NCI-H2107 (cell line): ENCODE results near the gene KIRREL3.

Experiments used
- DNase-seq: peaks from one replicate; lab custom pipeline; 2025; lab: John Stamatoyannopoulos, UW

Gene KIRREL3

DNA sequence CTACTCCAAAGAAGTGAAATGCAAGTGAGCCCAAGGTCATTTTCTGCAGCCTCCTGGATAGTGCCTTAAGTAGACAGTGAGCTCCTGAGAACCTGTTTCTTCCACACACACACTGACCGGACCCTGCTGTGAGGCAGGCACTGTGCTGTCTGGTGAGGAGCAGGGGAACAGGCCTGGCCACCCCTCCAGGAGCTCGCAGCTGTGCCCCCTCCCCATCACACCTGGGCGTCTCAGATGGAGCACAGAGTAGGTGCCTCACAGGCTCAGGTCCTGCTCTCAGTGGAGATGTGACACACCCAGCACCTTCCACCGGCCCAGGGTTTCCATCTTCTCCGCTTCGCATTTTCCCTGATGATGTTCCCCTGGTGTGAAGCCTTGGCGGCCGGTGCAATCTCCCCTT is 470.2 kb downstream of the KIRREL3 start:
- no peak for DNase-seq

DNA sequence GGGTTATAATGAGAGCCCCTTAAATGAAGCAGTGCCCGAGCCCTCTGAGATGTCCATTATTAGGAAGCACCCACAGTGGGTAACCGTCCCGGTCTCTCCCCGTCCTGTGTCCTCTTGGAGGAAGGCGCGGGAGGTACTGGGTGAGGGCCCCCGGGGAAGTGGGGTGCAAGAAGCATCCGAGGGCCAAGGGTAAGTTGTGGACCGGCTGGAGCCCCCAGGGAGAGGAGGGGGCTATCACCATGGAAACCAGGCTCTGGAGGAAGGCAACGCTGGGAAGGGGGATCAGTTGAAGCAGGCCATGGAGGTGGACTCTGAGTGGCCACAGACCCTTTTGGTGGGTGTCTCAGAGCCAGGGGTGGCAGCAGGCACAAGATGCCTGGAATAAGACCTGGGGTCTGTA is 471.5 kb downstream of the KIRREL3 start:
- no peak for DNase-seq

DNA sequence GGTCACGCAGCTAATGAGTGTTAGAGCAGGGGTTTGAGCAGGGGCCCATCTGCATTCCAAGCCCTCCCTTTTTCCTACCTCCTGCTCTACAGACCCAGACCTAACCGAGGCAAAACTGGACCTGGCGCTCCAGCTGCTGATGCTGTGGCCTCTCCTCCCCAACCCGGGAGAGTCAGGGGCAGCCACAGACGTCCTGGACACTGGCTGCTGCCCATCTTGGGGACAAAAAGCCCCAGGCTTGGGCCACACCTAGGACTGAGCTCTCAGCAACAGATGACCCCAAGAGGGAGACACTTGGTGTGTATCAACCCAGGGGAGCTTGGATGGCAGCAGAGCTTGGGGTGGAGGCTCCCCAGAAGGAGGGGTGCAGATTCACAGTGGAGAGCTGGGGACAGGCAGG is 472.5 kb downstream of the KIRREL3 start:
- no peak for DNase-seq

DNA sequence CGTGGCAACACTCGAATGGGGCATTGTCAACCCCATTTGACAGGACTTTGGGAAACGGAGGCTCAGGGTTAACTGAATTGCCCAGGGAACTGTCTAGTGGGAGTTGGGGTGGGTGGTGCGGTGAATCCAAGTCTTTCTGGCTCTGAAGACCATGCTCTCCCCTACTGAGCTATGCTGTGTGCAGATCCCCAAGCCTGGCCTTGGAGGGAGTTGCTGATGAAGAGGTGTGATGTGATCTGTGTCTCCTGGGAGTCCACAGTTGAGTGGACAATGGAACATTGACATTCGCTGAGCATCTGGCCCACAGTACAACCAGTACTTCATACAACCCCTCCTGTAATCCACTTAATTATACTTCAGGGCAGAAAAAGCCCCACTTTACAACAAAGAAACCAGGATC is 472.9 kb downstream of the KIRREL3 start:
- DNase-seq, result no peak

DNA sequence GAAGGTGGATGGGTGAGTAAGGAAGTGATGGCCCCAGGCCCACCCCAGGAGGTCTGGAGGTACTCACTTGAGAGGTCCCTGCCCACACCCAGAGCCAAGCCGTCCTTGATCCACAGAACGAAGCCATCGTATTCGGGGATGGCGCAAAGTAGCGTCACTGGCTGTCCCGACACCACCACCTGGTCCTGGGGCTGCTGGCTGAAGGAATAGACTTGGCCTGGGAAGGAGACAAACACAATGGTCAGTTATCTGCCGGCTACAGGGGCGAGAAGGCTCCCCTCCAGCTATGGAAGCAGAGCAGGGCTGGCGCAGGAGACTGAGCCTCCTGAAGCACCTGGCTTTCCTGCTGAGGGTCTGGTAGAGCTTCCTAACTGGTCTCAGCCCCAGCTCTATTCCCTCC is 474.1 kb downstream of the KIRREL3 start:
- no peak for DNase-seq

DNA sequence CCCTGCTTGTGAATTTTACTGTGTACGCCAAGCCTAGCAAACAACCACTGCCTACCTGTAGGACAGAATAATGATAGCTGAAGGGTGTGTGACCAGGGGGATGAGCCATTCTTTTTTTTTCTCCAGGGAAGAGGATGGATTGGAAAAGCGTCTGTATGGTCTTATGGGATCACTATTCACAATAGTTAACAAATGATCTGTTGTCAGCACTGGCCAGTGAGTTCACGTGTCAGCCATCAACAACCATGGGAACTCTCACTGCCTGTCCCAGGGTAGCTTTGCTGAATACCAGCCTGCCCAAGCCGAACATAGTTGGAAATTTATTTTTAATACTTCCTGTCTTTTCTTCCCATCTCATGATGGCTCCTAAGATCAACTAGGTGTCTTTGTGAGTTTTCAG is 474.9 kb downstream of the KIRREL3 start:
- DNase-seq, result no peak

DNA sequence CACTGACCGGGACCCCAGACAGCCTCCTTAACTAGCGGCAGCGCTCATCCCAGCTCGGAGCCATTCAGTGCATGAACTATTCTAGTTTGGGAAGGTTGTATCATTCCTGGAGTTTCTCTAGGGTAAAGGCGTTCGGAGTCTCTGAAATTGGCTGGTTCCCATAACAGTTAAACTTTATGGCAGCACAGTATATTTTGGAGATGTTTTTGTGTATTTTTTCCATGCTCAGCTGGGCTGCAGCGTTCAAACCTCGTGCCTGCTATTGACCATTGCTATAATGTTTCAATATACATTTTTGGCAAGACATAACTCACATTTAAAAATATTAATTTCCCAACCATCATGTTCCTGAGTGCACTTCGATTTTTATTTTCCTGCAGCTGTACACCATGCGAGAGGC is 475.4 kb downstream of the KIRREL3 start:
- no peak for DNase-seq

DNA sequence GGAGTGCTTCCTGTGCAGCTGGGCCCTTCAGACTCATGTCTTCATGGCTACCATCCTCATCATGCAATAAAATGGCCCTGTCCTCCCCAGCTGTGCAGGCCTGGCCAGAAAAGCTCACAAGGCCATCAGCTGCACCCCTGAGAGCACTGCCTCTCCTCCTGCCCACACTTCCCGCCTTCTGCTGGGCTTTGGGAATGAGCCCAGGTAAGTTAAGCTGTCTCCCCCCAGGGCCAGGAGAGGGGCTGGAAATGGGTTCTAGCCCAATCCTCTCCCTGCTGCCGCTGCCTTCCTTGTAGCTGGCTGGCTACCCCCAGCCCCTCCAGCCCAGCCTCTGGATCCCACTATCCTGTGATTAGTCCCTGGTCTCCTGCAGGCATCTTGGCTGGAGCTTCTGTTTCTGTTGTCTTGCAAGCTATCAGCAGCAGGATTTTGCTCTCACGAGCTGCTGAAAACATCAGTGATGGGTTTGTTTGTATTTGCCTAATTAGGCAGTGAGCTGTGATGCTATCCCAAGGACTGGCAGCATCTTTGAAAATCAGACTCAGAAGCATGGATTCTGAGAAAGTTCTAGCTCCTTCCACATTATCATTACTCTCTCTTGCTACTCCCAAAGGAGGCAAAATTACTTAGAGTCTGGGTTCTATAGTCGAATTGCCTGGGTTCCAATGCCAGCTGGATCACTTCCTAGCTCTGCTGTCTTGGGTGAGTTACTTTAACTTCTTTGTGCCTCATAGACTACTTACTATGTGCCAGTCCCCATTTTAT is 476.9 kb downstream of the KIRREL3 start:
- DNase-seq, result no peak

DNA sequence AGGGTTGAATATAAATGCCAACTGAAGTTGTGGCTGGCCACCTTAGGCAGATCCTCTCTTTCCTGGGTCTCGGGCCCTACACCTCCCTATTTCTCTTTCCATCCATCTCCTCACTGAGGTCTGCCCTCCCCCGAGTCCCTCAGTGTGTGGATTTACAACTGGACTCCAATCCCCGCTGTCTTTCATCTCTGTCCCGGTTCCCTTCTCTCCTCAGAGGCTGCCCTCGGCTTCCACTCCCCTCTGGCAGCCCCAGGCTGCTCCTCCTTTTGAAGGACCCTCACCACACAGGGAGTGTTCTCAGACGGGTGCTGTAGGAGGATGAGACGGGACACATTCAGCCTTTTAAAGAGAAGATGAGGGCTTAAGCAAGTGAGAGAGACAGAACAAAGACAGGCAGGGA is 478.0 kb downstream of the KIRREL3 start:
- no peak for DNase-seq

DNA sequence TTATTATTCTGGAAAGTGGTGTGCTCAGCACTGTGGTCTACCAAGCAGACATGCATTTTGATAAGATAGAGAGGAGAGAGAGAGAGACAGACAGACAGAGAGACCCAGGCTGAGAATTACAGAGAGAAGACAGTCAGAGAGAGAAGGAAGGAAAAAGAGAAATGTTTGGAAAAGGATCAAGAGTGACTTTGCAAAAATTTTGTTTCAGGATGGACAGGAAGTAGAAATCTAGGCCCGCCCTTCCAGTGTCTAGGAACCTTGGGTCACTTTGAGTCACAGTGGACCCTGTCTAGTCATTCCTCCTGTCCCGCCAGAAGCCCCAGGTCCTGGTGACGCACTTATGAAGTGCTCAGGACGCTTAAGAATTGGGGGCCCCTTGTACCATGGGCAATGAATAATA is 478.4 kb downstream of the KIRREL3 start:
- DNase-seq, result no peak

DNA sequence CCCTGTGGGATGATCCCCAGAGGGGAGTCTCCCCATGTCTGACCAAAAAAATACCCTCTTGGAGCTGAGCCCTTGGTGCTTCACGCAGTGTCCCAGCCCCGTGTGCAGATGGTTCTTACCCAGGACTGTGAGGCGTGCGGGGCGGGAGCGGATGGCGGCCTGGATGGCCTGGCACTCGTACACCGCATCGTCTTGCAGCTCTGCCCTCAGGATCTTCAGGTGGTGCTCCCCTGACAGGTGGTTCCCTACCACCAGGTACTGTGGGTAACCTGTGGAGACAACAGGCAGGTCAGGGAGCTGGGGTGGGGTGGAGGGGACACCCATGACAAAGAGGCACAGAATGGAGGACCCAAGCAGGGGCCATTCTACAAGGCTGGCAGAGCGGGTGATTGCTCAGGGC is 479.4 kb downstream of the KIRREL3 start:
- no peak for DNase-seq

DNA sequence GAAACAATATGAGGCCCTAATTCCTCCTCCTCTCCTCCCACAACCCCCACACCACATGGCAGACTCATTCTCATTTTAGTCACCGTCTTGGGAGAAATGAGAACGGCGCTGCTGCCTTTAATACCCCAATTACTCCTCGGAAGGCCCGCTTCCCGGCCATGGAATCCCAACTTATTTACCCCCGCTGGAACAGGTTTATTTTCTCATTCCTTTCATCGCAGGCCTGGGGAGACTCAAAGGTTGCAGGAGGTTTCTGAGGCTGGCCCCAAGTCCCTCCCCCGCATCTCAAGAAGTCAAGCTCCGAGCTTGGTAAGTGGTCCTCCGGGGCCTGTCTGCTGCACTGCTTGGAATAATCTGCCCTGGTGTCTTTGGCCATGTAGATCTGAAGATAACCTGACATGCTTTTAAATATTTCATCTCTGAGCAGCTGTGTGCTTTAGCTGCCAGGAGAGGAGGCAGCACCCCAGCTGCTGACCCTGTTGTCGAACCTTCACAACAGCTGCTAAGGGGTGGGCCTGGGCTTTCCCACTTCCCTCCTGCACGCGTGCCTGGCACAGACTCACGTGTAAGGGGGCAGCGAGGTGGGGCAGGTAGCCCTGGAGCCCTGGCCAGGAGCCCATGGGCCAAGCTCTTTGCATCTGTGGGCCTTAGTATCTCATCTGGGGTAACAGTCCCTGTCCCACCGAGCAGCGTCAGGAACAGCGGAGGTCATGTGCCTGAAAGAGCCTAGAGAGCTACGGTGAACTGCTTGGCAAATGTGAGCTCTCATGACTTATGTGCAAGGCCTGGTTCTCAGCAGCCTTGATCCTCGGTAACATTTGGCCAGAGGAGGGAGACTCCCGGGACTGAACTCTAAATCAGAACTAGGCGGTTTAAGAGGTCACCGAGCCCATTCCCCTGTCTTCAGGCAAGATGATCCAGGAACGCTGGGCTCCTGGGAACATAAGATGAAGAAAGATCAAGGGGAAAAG is 480.5 kb downstream of the KIRREL3 start:
- no peak for DNase-seq

DNA sequence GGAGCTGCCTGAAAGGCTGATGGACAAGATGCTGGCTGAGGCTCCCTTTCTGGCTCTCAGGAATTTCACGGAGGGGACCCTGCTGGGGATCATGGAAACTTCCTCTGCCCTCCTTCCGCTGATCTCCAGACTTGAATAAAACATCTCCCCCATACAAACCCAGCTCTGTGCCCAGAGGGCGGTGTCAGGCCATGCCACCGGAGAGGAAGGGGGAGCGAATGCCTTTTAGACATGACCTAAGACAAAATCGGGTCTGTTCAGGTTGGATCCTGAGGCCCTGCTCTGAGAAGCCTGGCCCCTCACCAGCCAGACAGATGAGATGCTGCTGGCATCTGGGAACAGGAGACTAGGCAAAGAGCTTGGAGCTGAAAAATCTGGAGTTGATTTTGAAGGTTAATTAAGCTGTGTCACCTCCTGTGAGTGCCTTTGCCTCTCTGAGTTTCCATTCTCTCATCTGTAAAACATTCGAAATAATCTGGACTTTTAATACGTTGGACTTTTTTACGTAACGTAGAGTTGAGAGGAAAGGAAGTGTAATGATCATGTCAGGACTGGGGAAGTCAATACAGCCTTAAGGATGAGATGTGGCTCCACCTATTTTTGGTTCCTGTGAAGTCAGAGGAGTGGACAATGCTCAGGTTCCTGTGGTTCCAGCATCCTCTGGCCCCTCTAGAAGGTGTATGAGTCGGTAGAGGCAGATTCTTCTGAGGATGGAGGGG is 481.4 kb downstream of the KIRREL3 start:
- DNase-seq, result no peak

DNA sequence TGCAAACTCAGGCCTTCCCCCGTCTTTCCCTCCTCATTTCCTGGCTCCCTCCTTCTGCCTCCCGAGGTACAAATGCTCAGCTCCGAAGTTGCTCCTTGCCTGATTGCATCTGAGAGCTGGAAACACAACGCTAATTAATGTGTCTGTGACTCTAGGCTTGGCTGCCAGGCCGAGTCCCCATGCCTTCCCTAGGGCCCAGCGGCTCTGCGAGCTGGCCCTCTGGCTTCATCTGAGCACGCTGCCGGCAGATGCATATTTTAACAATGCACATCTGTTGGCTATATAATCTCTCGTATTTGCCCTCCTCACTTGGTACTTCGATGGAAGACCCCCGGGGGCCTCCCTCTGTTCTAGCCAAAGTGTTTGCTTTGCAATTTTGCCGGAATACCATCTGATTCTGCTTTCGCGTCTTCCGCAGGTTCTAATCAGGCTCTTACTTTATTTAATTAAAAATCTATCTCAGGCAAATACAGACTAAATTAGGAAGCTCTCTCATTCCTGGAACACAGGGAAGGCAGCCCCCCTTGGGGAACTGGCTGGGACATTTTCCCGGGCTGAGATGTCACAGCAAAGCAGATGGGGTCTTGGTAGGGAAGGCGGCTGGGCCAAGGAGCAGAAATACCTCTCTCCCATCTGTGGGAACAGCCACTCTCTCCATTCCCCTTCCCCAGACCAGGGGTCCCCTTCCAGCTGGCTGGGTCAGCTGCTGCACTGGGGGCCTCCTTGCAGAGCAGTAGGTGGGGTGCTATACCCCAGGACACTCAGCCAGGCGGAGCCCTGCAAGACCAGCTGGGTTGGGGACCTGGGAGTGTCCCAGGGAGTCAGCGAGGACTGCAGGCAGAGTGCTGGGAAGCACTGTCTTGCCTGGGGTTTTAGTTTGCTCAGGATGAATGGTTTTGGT is 482.2 kb downstream of the KIRREL3 start:
- no peak for DNase-seq

DNA sequence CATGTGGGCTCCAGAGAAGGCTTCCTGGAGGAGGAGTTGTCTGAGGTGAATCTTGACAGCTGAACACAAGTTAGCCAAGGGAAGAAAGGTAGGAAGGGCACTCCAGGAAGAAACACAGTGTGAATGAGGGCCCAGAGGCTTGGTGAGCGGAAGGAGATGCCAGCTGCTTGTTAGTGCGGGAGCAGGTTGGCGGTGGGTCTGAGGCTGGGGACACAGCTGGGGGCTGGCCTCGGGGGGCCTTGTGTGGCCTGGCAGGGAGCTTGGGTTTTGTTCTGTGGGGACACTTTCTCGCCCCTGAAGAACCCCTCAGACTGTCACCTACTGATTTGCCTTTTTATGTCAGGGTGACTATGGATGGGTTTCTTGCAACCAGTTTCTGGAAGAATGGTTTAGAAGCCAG is 485.1 kb downstream of the KIRREL3 start:
- no peak for DNase-seq

DNA sequence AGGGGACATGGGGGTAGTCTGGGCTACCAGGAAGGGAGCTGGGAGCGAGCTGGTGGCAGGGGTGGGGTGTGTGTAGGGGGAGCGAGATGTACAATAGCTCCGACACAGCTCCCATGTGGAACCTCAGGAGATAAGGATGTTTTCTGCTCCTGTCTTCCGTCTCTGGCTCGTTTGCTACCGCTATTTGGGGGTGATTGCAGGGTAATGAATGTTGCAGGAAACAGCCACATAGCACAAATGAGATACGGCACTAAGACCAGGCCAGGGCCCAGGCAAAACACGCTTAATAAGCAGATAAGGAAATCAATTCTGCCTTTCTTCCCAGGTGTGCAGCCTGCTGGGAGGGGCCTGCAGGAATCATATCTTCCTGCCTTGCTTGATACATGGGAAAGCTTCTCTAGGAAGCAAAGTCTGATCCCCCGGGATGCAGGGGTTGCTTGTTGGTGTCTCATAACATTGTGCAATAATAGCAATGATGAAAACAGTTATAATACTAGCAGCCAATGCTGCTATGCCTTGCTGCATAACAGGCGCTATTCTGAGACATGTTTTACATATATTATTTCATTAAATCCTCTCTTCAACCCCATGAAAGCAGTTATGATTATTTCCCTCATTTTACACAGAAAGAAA is 486.4 kb downstream of the KIRREL3 start:
- no peak for DNase-seq

DNA sequence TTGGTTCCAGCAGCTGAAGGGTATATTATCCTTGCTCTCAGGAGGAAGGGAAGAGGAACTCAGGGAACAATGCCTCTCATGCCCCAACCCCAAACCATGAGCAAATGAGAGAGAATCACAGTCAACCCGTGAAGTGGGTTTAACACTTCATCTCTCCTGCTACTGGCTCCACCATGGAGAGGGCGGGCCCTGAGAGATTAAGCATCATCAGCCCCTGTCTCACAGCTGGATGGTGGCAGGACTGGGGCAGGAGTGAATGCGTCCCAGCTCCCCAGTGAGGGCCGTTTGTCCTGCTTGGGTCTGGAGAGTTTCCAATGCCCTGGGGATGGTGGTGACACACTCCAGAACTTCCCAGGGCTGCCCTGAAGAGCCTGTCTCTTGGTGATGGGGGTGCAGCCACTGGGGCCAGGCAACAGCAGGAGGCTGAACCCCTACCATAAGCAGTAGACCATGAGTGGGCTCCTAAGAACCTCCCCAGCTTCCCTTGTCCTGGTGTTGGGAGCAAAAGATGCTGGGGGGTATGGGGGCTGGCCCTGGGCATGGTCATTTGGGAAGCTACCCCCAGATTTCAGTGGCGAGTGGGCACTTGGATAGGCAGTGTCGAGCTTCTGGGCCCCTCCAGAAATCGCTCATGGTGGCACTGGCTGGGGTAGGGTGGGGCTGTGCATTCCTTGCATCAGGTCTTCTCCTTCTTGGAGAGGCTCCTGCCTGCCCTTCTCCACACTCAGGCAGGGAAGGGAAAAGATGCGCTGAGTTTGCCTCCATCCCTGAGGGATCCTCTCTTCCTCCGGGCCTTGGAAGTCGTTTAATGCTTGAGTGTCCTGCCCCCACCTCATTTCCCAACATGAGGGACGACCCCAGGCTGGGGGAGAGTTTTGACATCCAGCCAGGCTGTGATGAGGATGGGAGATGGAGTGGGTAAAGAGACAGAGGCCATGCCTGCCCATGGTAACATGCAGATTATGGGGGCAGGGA is 487.5 kb downstream of the KIRREL3 start:
- no peak for DNase-seq

DNA sequence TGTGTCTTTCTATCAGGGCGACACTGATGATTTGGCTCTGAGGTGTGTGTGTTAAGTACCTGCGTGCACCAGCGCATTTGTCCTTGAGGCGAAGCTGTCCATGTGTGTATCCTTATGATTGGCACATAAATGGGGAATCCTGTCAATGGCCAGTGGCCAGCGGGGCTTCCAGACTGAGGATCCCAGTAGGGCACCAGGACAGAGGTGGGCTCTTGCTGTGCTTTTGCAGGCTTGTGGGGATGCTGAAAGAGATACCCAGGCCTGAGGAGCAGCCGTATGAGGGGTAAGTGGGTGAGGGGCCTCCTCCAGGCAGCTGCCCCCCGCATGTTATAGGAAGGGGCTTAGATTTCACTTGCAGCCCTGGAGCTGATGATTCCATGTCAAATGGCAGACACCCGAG is 488.3 kb downstream of the KIRREL3 start:
- no peak for DNase-seq

DNA sequence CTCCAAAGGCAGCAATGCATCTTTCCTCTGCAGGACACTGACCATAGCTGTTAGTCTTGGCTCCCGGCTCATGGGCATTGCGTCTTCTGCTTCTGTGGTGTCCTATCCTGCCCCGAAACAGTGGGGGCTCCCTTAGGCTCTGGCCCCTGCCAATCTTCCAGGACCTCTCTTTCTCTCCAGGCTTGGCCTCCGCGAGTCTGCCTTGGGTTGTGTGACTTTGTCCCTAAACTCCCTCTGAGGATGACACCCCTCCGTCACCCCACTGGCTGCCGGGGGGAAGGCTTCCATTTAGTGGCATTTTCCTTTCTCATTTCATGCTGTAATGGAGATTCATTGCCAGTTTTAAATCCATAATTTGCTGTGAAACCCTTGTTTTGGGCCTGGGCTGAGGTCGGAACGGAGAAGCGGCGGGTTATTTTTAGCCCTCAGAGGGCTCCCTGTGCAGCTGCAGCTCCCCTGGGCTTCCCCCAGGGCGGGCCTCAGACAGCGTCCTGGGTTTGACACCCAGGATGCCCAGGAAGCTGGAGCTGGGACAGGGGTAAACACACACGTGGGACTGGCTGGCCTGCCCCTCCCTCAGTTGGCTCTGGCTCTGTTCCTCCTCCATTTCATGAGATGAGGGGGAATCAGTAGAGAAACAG is 489.0 kb downstream of the KIRREL3 start:
- DNase-seq, result no peak
